HCT116 (cell line): ENCODE results near the gene PRKCZ.

ENCODE experiments used
- CBX3 ChIP-seq: IDR thresholded peaks from 2 replicates; pipeline ENCODE4 v1.6.1; 2012; ENCODE audit warnings: low read depth
- CEBPB ChIP-seq: IDR thresholded peaks from 2 replicates; pipeline ENCODE4 v1.6.1; 2012; ENCODE audit warnings: low read depth
- EZH2 ChIP-seq: fragments of 200-600 bp; sonication (generic); IDR thresholded peaks from 2 replicates; pipeline ENCODE4 v1.6.1; 2017; ENCODE audit warnings: antibody characterized with exemption, mixed run types
- EZH2phosphoT487 ChIP-seq: fragments of 200-600 bp; IDR thresholded peaks from 2 replicates; pipeline ENCODE4 v1.6.1; 2018; ENCODE audit warnings: antibody characterized with exemption, borderline replicate concordance
- FOSL1 ChIP-seq: IDR thresholded peaks from 2 replicates; pipeline ENCODE4 v1.6.1; 2012; ENCODE audit warnings: low read depth
- JUND ChIP-seq: IDR thresholded peaks from 2 replicates; pipeline ENCODE4 v1.6.1; 2012
- POLR2A ChIP-seq: IDR thresholded peaks from 2 replicates; pipeline ENCODE4 v1.7.0; 2011; ENCODE audit warnings: borderline replicate concordance; ENCODE audit not compliant: insufficient read depth, insufficient read length; ENCODE audit errors: extremely low read depth
- POLR2AphosphoS5 ChIP-seq: IDR thresholded peaks from 2 replicates; pipeline ENCODE4 v1.6.1; 2011; ENCODE audit warnings: mild to moderate bottlenecking, low read depth, low read length, moderate library complexity
- RAD21 ChIP-seq: IDR thresholded peaks from 2 replicates; pipeline ENCODE4 v1.6.1; 2012; ENCODE audit warnings: low read depth, mild to moderate bottlenecking
- TCF7L2 ChIP-seq: IDR thresholded peaks from 2 replicates; pipeline ENCODE4 v1.7.0; 2011; ENCODE audit warnings: borderline replicate concordance, inconsistent platforms; ENCODE audit not compliant: insufficient read depth, insufficient read length; ENCODE audit errors: extremely low read depth
- ZFX ChIP-seq: fragments of 450-650 bp; IDR thresholded peaks from 2 replicates; pipeline ENCODE4 v1.6.1; 2017
- TF ChIP-seq, protein P1 (sequence below), 3 experiments: fragments of 200-600 bp in 1 of 3; sonication (generic) in 1 of 3; IDR thresholded peaks in 2 of 3; conservative IDR thresholded peaks in 1 of 3; 2 replicates each; pipeline ENCODE4 v1.5.1; 2012 to 2017; ENCODE audit warnings: low read depth in 2 of 3, low read length in 2 of 3, antibody characterized with exemption in 1 of 3, borderline replicate concordance in 1 of 3, control low read depth in 1 of 3, mild to moderate bottlenecking in 1 of 3, mixed read lengths in 1 of 3, mixed run types in 1 of 3, moderate library complexity in 1 of 3; ENCODE audit not compliant: insufficient read depth in 1 of 3
- TF ChIP-seq, protein P2 (sequence below): IDR thresholded peaks from 2 replicates; pipeline ENCODE4 v1.6.1; 2012

DNA sequence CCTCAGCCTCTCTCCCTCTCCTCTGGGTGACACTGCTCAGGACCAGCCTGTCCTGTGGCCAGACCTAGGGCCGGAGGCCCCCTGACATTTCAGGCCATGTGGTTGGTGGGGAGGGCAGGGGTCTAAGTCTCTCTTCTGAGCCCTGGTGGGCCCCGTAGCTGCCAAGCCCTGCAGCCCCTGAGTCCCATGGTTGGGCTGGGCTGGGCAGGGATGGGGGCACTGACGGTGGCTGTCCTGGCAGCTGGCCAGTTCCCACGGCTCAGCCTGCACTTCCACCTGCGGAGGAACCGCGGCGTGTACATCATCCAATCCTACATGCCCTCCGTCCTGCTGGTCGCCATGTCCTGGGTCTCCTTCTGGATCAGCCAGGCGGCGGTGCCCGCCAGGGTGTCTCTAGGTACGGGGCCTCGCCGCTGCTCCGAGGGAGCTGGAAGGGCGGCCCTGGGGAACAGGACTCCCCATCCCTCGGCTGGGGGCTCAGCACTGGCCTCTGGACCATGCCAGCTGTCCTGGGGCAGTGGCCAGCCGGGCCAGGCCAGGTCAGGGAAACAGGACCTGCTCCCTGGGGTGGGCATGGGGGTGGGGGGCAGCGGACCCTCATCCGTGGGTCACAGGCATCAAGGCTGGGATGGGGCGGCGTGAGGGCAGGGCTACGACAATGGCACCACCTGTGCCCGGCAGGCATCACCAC lies 21.2 kb upstream of the PRKCZ start:
- TF ChIP-seq, protein P1, sequence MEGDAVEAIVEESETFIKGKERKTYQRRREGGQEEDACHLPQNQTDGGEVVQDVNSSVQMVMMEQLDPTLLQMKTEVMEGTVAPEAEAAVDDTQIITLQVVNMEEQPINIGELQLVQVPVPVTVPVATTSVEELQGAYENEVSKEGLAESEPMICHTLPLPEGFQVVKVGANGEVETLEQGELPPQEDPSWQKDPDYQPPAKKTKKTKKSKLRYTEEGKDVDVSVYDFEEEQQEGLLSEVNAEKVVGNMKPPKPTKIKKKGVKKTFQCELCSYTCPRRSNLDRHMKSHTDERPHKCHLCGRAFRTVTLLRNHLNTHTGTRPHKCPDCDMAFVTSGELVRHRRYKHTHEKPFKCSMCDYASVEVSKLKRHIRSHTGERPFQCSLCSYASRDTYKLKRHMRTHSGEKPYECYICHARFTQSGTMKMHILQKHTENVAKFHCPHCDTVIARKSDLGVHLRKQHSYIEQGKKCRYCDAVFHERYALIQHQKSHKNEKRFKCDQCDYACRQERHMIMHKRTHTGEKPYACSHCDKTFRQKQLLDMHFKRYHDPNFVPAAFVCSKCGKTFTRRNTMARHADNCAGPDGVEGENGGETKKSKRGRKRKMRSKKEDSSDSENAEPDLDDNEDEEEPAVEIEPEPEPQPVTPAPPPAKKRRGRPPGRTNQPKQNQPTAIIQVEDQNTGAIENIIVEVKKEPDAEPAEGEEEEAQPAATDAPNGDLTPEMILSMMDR (IDR thresholded peaks at IDR 0.05 in 2 of 3, conservative IDR thresholded peaks at IDR 0.05 in 1 of 3; ENCODE audit: borderline replicate concordance in 1 of 3, insufficient read depth in 1 of 3, low read depth in 2 of 3, low read length in 2 of 3): no peak
- TF ChIP-seq, protein P2, sequence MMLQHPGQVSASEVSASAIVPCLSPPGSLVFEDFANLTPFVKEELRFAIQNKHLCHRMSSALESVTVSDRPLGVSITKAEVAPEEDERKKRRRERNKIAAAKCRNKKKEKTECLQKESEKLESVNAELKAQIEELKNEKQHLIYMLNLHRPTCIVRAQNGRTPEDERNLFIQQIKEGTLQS: no peak
- no peak for TF ChIP-seq POLR2A
- TF ChIP-seq POLR2AphosphoS5: no peak
- TF ChIP-seq RAD21: no peak
- no peak for TF ChIP-seq CEBPB
- TF ChIP-seq TCF7L2: no peak
- TF ChIP-seq JUND: no peak
- TF ChIP-seq FOSL1: no peak
- no peak for TF ChIP-seq EZH2
- no peak for TF ChIP-seq EZH2phosphoT487
- TF ChIP-seq ZFX: no peak
- TF ChIP-seq CBX3: no peak
